GM18520 (cell line): ENCODE data around the gene SYMPK.
"Not testable (repeated sequence)": the region's sequence is repeated elsewhere in the genome, so short reads cannot be mapped to it uniquely, and the experiment has no call there.

Source experiments
- ATAC-seq: cut with Tn5 transposase; IDR thresholded peaks from one replicate; pipeline ENCODE4 v1.9.1; 2021; ENCODE audit not compliant: unreplicated experiment

SYMPK gene

DNA sequence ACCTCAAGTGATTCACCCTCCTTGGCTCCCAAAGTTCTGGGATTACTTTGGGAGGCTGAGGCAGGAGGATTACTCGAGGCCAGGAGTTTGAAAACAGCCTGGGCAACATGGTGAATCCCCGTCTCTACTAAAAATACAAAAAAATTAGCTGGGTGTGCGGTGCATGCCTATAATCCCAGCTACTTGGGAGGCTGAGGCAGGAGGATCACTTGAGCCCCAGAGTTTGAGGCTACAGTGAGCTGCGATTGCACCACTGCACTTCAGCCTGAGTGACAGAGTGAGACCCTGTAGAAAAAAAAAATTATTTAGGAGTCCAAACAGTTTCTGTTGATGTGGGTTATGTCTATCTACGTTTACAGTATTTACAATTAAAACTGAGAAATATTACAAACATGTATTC is 7.9 kb upstream of the SYMPK start:
- no peak for ATAC-seq

DNA sequence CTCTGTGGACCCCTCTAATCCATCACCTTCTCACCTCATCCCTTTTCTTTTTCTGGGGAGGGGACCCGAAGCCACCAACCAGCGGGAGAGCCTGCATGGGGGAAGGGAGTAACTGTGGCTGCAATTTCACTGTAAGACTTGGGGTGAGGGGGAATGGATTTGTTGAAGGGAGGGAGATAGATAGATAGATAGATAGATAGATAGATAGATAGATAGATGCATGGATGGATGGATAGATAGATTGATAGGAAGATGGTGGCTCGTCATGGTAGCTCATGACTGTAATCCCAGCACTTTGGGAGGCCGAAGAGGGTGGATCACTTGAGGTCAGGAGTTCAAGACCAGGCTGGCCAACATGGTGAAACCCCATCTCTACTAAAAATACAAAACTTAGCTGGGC is 4.3 kb upstream of the SYMPK start:
- ATAC-seq: not testable (repeated sequence)

DNA sequence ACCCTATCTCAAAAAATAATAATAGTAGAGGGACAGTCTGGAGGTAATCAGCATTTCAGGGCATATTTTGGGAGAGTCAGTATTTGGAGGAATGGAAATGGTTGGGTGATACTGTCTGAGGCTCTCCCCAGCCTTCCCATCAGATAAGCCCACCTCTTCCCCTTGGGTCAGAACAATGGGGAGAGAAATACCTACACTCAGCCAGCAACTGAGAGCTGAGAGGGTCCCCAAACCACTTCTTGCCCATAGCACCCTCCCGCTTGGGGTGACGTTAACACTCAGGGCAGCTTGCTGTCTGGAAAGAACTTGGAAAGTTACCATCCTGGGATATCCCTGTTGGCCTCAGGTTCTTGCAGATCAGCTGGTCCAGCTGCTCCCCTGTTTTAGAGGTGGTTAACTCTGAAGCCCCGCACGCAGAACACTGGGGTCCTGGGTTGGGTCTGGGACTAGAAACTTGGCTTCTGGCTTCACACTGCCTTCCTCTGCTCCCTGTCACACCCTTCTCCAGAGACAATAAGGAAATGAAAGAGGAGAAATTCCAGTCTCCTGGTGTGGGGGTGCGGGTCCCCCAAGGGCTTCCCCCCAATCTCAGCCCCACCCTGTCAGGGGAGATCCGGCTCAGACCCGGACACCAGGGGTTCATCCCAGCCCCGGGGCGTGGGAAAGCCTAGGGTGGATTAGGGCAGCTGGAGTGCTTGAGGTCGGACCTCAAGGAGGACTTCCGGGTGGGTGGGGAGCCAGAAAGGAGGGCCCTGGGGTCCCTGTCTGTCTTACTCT is 3.6 kb upstream of the SYMPK start:
- no peak for ATAC-seq

DNA sequence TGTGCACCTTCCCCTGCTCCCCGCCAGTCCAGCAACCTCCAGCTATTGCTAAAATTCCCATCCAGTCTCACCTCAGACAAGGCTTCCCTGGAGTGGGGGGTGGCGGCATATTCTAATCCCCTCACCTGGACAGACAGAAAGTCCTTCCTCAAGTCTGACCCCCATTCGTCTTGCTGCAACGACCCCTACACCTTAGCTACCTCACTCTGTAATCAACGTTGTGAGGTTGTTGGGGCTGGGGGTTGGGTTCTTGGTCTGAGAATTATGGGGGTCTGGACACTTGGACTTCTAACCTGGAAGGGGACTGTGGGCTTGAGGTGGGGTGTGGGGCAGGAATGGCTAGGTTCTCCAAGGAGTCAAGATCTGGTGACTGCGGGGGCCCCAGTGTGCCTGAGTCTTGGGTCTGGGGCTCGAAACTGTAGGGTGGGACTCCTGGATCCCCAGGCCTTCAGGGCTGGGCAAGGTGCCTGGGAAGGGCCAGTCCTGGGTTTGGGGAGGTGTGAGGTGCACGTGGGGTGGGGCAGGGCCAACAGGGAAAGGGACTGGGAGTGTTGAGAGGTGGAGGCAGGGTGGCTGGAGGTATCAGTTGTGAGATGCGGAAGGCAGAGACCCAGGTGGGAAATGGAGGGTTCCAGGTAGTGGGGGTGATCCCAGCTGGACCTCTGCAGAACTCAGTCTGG is 2.5 kb upstream of the SYMPK start:
- no peak for ATAC-seq

DNA sequence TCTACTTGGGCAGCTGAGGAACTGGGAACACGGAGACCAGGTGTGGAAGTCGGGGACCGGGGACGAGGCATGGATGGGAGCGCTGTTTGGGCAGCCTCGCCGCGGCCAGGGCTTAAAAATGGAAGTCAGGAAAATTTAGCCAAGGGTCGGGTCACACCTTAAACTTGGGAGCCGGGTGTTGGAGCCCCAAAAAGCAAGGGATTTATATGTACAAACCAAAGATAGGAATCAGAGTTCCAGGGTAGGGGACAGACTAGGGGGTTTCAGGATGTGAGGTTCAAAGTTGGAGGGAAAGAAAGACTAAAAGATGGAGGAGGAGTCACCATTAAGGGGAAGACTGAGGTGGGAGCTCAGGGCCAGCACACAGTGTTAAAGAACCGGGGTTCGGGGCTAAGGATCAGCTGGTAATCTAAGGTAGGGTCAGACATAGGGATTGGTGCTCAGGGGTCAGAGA is 1.7 kb upstream of the SYMPK start:
- ATAC-seq: no peak

DNA sequence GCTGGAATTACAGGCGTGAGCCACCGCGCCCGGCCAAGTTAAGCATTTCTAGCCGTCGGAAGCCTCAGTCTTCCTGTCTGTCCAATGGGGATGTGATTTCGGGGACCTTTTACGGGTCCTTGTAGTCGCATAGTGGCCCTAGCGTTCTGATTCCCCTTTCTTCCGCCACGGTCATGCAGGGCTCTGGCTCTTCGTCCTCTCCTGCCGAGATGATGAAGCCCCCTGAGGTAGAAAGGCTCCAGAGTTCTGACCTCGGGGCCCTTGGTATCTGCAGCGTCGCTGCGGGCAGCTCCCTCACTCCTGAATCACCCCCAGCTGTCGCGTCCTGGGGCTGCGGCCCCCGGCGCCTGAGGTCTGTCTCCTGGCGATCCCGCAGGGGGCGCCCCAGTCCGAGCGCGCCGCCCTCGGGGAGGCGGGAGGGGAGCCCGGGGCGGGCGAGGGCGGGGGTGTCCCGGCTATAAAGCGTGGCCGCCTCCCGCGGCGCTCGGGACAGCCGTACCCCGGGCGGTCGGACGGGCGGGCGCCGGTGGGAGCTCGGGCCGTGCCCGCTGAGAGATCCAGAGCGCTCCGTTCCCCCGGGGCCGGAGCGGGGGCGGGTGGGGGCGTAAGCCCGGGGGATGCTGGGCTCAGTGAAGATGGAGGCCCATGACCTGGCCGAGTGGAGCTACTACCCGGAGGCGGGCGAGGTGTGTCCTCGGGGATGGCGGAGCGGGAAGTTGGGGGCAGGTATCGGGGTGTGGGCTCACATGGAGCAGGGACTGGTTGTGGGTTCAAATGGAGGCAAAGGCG is 1.1 kb upstream of the SYMPK start, which contains the start of gene FOXA3:
Gene FOXA3, plus strand, starts transcription at position 487 of the 789 bp plus-strand sequence. Its CDS starts 131 bp downstream, at position 618.
- peak; percentile 35 for ATAC-seq

DNA sequence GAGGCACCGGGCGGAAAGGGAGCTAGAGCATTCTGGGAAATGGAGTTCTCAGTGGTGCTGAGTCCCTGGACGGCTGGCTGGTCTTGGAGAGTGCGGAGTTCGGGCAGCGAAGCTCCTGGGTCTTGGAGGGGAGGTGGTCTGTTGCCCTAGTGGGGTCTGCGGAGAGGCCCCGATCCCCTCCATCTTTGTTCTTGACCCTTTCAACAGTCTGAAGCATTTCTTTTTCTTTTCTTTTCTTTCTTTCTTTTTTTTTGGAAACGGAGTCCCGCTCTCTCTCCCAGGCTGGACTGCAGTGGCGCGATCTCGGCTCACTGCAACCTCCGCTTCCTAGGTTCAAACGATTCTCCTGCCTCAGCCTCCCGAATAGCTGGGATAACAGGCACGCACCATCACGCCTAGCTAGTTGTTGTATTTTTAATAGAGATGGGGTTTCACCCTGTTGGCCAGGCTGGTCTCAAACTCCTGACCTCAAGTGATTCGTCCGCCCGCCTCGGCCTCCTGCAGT is 440 bp upstream of the SYMPK start:
- no peak for ATAC-seq

DNA sequence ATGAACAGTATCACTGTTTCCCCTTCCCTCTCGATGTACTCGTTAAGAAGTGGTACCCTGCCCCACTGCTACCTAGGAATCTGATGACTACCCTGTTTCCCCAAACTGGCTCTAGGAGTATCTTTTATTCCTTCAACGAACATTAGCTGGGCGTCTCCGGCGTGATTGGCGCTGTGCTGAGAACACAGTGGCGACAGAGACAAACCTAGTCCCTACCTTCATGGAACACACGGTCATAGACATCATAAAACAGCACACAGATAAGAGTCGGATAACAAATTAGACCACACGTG is 730 bp downstream of the SYMPK start:
- ATAC-seq: no peak

DNA sequence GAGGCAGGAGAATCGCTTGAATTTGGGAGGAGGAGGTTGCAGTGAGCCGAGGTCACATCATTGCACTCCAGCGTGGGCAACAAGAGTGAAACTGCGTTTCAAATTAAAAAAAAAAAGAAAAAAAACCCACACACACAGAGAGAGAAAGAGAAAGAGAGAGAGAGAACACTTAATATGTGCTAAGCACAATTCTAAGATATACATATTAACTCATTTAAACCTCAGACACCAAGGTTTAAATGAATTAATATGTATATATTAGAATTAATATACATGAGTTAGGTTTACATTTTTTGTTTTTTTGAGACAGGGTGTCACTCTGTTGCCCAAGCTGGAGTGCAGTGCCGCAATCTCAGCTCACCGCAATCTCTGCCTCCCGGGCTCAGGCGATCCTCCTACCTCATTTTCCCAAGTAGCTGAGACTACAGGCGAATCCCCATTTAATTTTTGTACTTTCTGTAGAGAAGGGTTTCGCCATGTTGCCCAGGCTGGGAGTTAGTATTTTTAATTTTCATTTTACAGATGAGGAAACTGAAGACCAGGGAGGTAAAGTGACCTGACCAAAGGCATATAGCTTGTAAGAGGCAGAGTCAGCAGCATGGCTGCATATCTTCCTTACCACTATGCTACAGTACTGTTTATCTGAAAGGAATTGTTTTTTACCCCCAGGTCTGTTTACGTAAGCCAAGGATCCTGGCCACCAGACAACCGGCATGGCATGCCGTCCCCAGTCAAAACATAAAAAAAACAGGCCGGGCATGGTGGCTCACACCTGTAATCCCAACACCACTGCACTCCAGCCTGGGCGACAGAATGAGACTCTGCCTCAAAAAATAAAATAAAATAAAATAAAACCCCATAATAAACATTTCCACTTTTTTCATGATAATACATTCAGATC is 2.3 kb downstream of the SYMPK start:
- no peak for ATAC-seq

DNA sequence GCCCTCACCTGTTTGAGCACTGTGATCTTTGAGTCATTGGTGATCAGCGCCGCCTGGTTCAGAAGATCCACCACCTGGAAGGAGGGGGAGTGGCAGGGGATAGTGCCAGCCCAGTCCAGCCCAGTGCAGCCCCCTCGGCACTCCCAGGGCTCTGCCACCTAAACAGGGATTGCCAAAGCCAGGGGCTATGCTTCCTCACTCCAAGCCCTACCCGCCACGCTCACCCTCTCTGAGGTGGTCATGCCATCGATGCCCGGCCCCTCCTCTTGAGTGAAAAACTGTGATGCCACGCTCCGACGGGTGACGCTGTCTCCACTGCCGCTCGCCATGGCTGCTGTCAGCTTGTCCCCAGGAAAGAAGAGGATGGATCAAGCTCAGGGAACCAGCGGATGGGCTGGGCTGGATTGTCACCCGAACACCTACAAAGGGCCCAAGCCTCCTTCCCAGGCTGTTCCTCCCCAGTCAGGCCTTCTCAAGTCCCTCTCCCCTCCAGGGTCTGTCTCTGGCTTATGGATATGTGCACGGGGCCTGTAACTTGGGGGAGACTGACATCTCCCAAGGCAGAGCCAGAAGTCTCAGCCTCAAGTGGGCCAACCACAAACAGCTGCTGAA is 8.7 kb downstream of the SYMPK start:
- ATAC-seq: no peak

DNA sequence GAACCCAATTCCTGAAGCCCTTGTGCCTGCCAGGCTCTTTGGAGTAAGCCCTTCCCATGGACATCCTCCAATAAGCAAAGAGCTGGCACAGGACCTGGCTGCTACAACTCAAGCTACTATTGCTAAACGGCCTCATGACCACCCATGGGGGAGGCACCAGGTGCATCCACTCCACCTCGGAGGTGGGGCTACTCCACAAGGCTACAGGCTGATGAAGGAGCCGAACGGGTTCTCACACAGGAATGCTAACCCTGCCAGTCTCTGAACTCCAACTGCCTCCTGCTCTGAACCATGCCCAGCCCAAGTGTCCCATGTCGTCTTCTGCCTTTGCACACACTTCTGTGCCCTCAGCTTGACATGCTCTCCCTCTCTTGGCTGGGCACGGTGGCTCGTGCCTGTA is 10.0 kb downstream of the SYMPK start:
- no peak for ATAC-seq

DNA sequence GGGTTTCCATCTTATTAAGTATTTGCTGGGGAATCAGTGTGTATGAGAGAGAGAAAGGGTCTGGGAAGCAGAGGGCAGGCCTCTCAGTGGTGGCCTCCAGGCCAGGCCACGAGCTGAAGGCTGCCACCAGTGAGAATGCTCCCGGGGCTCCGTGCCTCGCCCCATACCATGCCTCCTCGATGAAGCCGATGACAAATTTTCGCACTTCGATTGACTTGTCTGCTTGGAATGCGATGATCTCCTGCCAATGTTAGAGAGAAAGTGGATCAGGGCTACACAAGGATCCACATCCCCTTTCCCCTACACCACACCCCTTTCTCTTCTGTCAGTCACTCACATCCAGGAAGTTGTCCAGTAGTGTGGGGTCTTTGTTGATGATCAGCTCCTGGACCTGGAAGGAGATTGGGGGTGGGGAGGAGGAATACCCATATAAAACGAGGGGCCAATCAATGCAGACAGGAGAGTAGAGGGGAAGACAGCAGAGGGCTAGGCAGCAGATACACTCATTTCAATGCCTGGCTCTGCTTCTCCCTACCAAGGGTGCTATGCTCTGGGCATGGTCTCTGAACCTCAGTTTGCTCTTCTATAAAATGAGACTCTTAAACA is 10.7 kb downstream of the SYMPK start:
- ATAC-seq: no peak

DNA sequence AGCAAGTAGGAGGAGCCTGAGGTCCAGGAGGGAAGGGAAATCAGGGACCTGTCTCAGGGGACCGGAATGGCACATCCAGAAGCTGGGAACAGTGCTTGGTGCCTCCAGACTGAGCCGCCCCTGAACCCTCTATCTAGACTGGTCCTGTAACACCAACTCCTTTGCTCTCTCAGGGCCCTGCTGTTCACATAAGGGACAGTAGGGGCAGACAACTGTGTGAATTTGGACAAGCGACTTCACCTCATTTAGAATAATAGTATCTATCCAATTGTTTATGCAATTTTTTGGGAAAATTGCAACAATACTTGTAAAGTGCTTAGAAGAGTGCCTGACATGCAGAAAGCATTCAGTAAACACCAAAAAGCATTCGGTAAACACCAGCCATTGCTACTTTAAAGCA is 14.0 kb downstream of the SYMPK start:
- ATAC-seq: no peak

DNA sequence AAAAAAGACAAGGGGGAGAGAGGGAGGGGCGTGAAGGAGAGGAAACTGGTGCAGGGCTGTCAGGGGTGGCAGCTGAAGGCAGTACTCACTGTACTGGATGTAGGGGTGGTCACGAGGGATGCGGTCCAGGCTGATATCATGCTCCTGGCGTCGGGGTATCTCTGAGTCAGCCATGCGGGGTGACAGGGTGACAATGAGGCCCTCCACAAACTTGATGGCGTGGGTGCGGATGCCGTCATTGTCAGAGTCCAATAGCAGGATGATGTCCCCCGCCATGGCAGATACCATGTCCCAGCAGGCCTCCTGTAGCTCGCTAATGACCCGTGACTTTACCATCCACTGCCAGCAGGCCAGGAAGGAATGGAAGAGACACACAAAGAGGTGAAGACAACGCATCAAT is 15.3 kb downstream of the SYMPK start:
- no peak for ATAC-seq

DNA sequence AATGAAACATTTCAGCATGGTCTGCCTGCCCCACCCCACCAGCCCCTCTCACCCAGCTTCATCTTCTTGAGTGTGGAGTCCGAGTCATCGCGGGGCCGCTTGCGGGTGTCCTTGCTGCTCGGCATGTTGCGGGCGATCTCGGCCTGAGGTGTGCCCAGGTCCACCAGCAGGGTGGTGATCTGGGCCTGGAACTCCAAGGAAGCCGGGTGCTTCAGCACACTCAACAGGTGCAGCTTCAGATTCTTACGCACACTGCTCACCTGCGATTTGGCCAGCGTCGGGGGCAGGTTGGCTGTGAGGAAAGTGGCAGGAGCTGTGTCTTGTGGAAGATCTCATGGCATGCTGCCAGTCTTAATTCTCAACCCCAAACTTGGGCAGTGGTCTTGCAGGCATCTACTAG is 20.7 kb downstream of the SYMPK start:
- ATAC-seq: no peak

DNA sequence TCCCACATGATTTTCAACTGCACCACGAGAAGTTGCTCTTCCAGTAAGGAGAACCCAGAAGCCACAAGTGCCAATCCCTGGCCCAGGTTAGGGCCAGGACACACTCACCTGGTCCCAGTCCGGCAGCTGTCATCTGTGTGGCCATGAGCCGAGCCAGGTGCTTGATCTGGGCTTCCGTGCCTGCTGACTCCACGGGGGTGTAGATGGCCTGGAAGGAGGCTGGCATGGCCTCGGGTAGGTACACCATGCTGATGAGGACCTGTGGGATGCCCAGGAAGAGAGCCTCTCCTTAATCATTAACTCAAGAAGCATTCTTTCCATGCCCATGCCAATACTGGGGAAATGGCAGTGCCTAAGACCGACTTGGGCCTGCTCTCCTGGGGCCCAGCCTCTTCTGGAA is 28.0 kb downstream of the SYMPK start:
- no peak for ATAC-seq

DNA sequence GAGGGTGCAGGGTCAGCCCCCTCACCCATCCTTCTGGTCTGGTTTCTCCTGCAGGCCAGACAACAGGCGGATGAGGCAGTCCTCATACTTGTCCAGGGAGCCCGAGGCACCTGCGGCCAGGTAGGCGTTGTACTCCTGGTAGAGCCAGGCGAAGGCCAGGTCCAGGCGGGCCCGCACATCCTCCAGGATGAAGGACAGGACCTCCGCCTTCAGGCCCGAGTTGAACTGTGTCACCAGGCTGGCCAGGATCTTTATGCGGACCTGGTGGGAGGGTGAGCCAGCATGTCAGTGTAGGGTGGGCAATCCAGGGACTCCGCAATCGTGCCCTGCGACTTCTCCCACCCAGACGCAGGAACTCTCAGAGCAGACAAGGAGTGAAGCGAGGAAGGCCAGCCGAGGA is 34.0 kb downstream of the SYMPK start:
- no peak for ATAC-seq

DNA sequence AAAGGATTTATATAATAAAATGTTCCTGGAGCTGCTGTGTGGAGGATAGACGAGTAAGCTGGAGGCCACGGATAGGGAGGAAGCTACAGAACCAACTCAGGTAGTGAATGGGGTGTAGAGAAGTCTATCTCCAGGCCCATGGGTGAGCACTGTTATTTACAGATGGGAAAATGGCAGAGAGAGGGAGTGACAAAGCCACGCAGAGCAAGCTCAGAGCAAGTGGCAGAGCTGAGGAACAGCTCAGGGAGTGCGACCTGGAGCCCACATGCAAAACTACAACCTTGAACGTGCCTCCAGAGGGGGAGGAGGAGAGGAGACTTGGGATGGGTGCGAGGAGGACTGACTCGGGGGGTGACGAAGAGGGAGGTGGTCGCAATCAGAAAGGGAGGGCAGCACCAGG is 34.4 kb downstream of the SYMPK start:
- ATAC-seq: no peak

DNA sequence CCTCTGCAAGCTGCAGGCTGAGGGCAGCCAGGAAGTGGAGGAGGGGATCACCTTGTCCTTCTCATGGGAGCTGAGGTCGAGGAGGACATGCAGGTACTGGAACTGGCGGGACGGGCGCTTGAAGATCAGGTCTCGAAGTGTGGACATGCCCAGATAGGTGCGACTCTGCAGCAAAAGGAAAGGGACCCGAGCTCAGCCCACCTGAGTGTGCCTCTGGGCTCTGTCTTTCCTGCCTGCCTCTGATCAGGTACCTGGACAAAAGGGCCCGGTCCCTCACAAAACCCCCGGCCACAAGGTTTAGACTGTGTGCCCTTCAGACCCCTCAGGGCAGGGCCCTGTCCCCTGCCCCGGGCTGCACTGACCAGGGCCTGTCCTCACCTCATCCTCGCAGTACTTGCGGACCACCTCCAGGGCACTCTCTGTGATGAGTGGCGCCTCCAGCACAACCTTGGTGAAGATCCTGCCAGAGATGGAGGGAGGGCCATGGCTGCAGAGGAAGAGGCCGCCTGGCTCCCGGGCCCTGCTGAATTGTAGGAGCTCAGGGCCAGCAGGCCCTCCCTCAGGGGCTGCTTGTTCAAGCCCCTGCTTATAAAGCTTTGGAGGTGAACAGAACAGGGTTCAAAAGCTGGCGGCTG is 35.4 kb downstream of the SYMPK start:
- ATAC-seq: no peak
